ENCODE measurements around the gene ACSL1. TPM values are rescaled to one million over a fixed set of nuclear protein-coding genes. Genes with fewer than 3 reads are reported as not detected.

Gene ACSL1
- total and polyA plus RNA-seq, 2 experiments from 2014 or later, result 6.2 to 13.1 TPM

- H3K27me3 ChIP-seq (ENCODE audit: insufficient read depth), result no peaks in the 10 kb centered on the region
- H3K4me1 Mint-ChIP-seq, result peaks cover 34% of the 10 kb centered on the region
Observed at GRCh38 chr4:184810720-184811119, 15.0 kb downstream of the ACSL1 start.

GRCh38 chr4:184808713-184809050, 17.1 kb downstream of the ACSL1 start:
- Mint-ChIP-seq H3K27me3 (ENCODE audit: insufficient read depth, low read depth, poor library complexity) (peaks cover 5% of the 10 kb centered on the region), H3K27ac (no peak overlapping the region), H3K4me3 (no peak overlapping the region), H3K36me3 (ENCODE audit: low read depth) (no peaks in the 10 kb centered on the region), H3K9me3 (no peaks in the 10 kb centered on the region), H3K4me1 (peaks cover 35% of the 10 kb centered on the region)
- H2AFZ ChIP-seq, result 0 out of 2 replicates have a peak overlapping the region, but pooled peaks have one; percentile 31
- no peaks in the 10 kb centered on the region for H3K9me2 ChIP-seq (ENCODE audit: insufficient read depth)
- DNase-seq (ENCODE audit: low spot score), result no peak
- no peaks in the 10 kb centered on the region for H3K27me3 ChIP-seq (ENCODE audit: insufficient read depth)
- no peaks in the 10 kb centered on the region for H4K20me1 ChIP-seq (replicated peaks; ENCODE audit: insufficient read depth)
- H3K27ac ChIP-seq (ENCODE audit: low read depth), result peak overlapping the region; percentile 68
- no peaks in the 10 kb centered on the region for H3K79me2 ChIP-seq (replicated peaks; ENCODE audit: insufficient read depth)
- H3K36me3 ChIP-seq (ENCODE audit: insufficient read depth), result no peaks in the 10 kb centered on the region
- no peaks in the 10 kb centered on the region for H3F3A ChIP-seq (replicated peaks; ENCODE audit: low read depth)
- peaks cover 21% of the 10 kb centered on the region for H3K4me1 ChIP-seq (ENCODE audit: insufficient read depth)
- peak overlapping the region; percentile 66 for H3K4me2 ChIP-seq
- 0 out of 2 replicates have a peak overlapping the region, but pooled peaks have one; percentile 12 for H3K4me3 ChIP-seq
- no peak for TF ChIP-seq ZNF114 (CRISPR knock-in tag; IDR thresholded peaks at IDR 0.05)
- TF ChIP-seq EZH2phosphoT487 (IDR thresholded peaks at IDR 0.05; ENCODE audit: unreplicated experiment), result no peak
- no peak for TF ChIP-seq POLR2AphosphoS5 (IDR thresholded peaks at IDR 0.05; ENCODE audit: low read depth)
- no peak for TF ChIP-seq ETS1 (IDR thresholded peaks at IDR 0.05)
- TF ChIP-seq JUNB (IDR thresholded peaks at IDR 0.05; ENCODE audit: unreplicated experiment), result no peak
- no peak for TF ChIP-seq CREB1 (CRISPR knock-in tag; IDR thresholded peaks at IDR 0.05; ENCODE audit: low read depth)
- no peak for TF ChIP-seq ZNF331 (CRISPR knock-in tag; IDR thresholded peaks at IDR 0.05; ENCODE audit: low read depth)
- TF ChIP-seq REST (IDR thresholded peaks at IDR 0.05; ENCODE audit: unreplicated experiment), result peak; percentile 49
- no peak for TF ChIP-seq NANOG (IDR thresholded peaks at IDR 0.05; ENCODE audit: borderline replicate concordance)
- ATAC-seq, result no peak; the same call in 2 of the 3 replicates

More at GRCh38 chr4:184810720-184811119, 15.0 kb downstream of the ACSL1 start:
- Mint-ChIP-seq H3K27me3 (ENCODE audit: insufficient read depth, low read depth, poor library complexity) (peaks cover 4% of the 10 kb centered on the region), H3K9me3 (no peaks in the 10 kb centered on the region), H3K4me3 (no peak overlapping the region), H3K36me3 (ENCODE audit: low read depth) (no peaks in the 10 kb centered on the region), H3K27ac (no peak overlapping the region; the same call in 1 of the 2 replicates)
- Histone ChIP-seq H3K27ac (ENCODE audit: low read depth) (no peak overlapping the region), H3K79me2 (replicated peaks; ENCODE audit: insufficient read depth) (no peaks in the 10 kb centered on the region), H4K20me1 (replicated peaks; ENCODE audit: insufficient read depth) (no peaks in the 10 kb centered on the region), H3K4me1 (ENCODE audit: insufficient read depth) (peaks cover 16% of the 10 kb centered on the region), H3K4me2 (no peak overlapping the region), H3K36me3 (ENCODE audit: insufficient read depth) (no peaks in the 10 kb centered on the region), H3K9me2 (ENCODE audit: insufficient read depth) (no peaks in the 10 kb centered on the region), H3F3A (replicated peaks; ENCODE audit: low read depth) (no peaks in the 10 kb centered on the region), H3K4me3 (no peak overlapping the region), H2AFZ (no peak overlapping the region)
- TF ChIP-seq ZNF114 (CRISPR knock-in tag; IDR thresholded peaks at IDR 0.05) (no peak), NANOG (IDR thresholded peaks at IDR 0.05; ENCODE audit: borderline replicate concordance) (no peak), STAT1 (IDR thresholded peaks at IDR 0.05; ENCODE audit: unreplicated experiment) (no peak), EZH2 (IDR thresholded peaks at IDR 0.05; ENCODE audit: low read depth, unreplicated experiment) (no peak), EZH2phosphoT487 (IDR thresholded peaks at IDR 0.05; ENCODE audit: unreplicated experiment) (no peak), ZNF331 (CRISPR knock-in tag; IDR thresholded peaks at IDR 0.05; ENCODE audit: low read depth) (no peak), JUNB (IDR thresholded peaks at IDR 0.05; ENCODE audit: unreplicated experiment) (no peak)
- ATAC-seq (no peak), DNase-seq (ENCODE audit: low spot score) (no peak)

Measured in GM23338 (cell line).